Stimulated activated naive CD8-positive, alpha-beta T cell treated with anti-CD3 and anti-CD28 coated beads, Interleukin-15, amount 100 ng/mL, for 72 hours (primary cell): ENCODE measurements around the gene FKBP4.

Experiments
- ATAC-seq: fragments of 150-1000 bp; cut with Tn5 transposase; 2 replicates; pipeline ENCODE4 v1.10.0; 2021; ENCODE audit warnings: mild to moderate bottlenecking, moderate library complexity
- DNase-seq, 2 donors: peaks; one replicate each; pipeline ENCODE4 v3.0.0; 2021 to 2022
- H3K27ac Mint-ChIP-seq, 2 donors: one replicate each; pipeline ENCODE4 v1.8.0; 2022; ENCODE audit warnings: mild to moderate bottlenecking in 2 of 2, mixed read lengths in 2 of 2, moderate library complexity in 2 of 2
- H3K27me3 Mint-ChIP-seq: one replicate; pipeline ENCODE4 v1.8.0; 2022; ENCODE audit warnings: mixed read lengths
- H3K4me1 Mint-ChIP-seq: one replicate; pipeline ENCODE4 v1.8.0; 2022; ENCODE audit warnings: mild to moderate bottlenecking, mixed read lengths
- H3K4me3 Mint-ChIP-seq, 2 donors: one replicate each; pipeline ENCODE4 v1.8.0; 2022; ENCODE audit warnings: mild to moderate bottlenecking in 2 of 2, mixed read lengths in 2 of 2, moderate library complexity in 1 of 2
- H3K9me3 Mint-ChIP-seq, 2 donors: one replicate each; pipeline ENCODE4 v1.8.0; 2022; ENCODE audit warnings: mixed read lengths in 2 of 2

The FKBP4 gene

GRCh38 chr12:2796187-2796666 is 1.5 kb downstream of the FKBP4 start:
- Mint-ChIP-seq H3K27me3 (no peaks in the 10 kb centered on the region), H3K4me3 (peak overlapping the region; percentile 85 to 93), H3K9me3 (no peaks in the 10 kb centered on the region), H3K27ac (peak overlapping the region; percentile 92 to 93), H3K4me1 (peaks cover 45% of the 10 kb centered on the region)
- no peak for DNase-seq
- ATAC-seq = peak; percentile 2

GRCh38 chr12:2797721-2798418 is 3.1 kb downstream of the FKBP4 start:
- Mint-ChIP-seq H3K27ac (no peak overlapping the region), H3K4me3 (peak overlapping the region; percentile 45 to 85), H3K27me3 (no peaks in the 10 kb centered on the region), H3K9me3 (no peaks in the 10 kb centered on the region), H3K4me1 (peaks cover 45% of the 10 kb centered on the region)
- ATAC-seq (no peak), DNase-seq (no peak)

DNA sequence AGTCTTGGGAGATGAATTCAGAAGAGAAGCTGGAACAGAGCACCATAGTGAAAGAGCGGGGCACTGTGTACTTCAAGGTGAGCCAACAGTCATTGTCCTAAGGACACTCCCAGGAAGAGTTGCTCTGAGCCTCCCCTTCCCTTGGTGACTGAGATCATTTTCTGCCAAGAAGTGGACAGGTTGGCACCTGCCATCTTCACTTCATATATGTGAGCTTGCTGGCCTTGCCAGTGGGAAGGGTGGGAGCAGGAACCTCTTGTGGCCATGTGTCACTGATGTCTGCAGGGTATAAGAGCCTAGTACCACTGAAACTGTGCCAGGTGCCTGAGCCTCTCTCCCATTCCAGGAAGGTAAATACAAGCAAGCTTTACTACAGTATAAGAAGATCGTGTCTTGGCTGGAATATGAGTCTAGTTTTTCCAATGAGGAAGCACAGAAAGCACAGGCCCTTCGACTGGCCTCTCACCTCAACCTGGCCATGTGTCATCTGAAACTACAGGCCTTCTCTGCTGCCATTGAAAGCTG is 5.3 kb downstream of the FKBP4 start:
- no peak overlapping the region for H3K4me3 Mint-ChIP-seq

DNA sequence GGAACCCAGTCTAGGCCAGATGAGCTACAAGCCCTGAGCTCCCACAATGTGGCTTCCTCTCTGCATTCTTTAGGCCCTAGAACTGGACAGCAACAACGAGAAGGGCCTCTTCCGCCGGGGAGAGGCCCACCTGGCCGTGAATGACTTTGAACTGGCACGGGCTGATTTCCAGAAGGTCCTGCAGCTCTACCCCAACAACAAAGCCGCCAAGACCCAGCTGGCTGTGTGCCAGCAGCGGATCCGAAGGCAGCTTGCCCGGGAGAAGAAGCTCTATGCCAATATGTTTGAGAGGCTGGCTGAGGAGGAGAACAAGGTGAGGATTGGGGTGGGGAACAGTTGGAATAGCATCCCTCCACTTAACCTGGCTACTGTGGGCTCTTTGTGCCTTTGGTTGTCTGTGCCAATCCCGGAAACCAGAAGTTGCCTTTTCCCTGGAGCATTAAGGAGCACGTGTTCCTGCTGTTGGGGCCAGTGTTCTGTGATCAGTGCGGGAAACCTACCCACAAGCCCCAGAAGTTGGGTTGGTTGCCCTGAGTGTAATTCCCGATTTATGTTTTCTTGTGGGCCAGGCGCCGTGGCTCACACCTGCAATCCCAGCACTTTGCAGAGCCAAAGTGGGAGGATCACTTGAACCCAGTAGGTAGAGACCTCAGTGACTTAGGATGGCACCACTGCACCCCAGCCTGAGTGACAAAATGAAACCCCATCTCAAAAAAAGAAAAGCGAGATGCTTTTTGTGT is 6.4 kb downstream of the FKBP4 start:
- DNase-seq = no peak
- no peaks in the 10 kb centered on the region for H3K27me3 Mint-ChIP-seq
- no peak overlapping the region for H3K4me3 Mint-ChIP-seq
- ATAC-seq = no peak
- H3K9me3 Mint-ChIP-seq = no peaks in the 10 kb centered on the region
- peaks cover 48% of the 10 kb centered on the region for H3K4me1 Mint-ChIP-seq
- H3K27ac Mint-ChIP-seq = peak overlapping the region in 1 of 2 donors; percentile 95

More for the DNA sequence above, 5.3 kb downstream of the FKBP4 start:
- peaks cover 50% of the 10 kb centered on the region for H3K4me1 Mint-ChIP-seq
- no peaks in the 10 kb centered on the region for H3K27me3 Mint-ChIP-seq
- H3K9me3 Mint-ChIP-seq = no peaks in the 10 kb centered on the region
- ATAC-seq = no peak
- H3K27ac Mint-ChIP-seq = peak overlapping the region; percentile 24 to 80
- DNase-seq = no peak

DNA sequence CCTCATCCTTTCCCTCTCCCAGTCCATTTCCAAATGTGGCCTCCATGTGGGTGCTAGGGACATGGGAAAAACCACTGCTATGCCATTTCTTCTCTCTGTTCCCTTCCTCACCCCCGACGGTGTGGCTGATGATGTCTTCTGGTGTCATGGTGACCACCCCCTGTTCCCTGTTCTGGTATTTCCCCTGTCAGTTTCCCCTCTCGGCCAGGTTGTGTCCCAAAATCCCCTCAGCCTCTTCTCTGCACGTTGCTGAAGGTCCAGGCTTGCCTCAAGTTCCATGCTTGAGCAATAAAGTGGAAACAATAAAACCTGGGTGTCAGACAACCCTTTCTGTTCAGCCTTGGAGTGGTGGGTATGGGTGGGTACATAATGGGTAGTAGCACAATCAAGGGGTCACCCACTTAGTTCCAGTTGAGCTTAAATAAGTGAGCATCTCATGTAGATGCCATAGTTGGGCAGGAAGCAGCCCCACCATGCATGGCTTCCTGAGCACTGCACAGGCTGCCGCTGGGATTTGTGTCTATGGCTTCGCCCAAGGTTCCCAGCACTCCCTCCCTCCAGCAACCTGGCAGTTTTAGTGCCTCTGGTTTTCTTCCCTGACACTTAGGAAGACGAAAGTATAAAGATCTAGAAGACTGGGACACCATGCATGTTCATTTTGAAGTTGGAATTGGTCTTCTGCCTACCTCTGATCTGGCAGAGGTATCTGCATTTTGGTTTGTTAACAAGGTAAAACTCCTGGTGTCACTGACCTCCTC is 9.0 kb downstream of the FKBP4 start:
- ATAC-seq (no peak), DNase-seq (no peak)
- no peaks in the 10 kb centered on the region for H3K9me3 Mint-ChIP-seq
- peak overlapping the region in 1 of 2 donors; percentile 65 for H3K27ac Mint-ChIP-seq
- peaks cover 22% of the 10 kb centered on the region for H3K4me1 Mint-ChIP-seq
- no peaks in the 10 kb centered on the region for H3K27me3 Mint-ChIP-seq
- H3K4me3 Mint-ChIP-seq = no peak overlapping the region

DNA sequence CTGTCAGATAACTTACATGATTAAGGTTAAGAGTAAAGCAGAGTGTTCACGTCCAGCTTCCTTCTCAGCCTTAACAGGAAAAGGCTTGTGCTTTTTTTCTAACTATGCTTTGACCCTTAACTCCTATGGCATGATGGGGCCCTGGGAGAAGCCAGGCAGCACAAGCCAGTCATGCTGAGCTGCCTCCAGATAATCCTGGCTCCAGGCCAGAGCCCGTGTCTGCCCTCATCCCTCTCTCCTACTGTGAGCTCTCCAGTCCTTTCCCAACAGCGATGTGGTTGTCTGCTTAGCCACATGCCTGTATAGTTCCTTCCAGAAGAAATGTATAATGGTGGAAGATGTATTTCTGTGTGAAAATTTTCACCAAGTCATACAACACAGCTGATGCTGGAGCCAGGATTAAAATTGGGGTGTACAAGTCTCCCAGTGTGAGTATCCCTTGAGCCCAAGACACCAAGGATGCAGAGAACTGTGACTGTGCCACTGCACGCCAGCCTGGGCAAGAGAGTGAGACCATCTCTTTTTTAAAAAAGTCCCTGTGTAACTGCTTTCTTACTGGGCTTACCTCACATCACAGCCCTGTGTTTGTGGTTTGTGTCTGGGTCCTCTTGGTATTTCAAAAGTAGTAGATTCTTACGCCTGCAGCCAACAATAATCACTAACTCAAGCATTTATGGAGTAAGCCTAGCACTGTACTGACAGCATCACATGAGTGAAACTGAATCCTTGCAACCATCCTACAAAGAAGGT is 9.8 kb downstream of the FKBP4 start:
- Mint-ChIP-seq H3K27me3 (no peaks in the 10 kb centered on the region), H3K4me1 (peaks cover 20% of the 10 kb centered on the region), H3K9me3 (no peaks in the 10 kb centered on the region), H3K27ac (peak overlapping the region in 1 of 2 donors; percentile 38), H3K4me3 (no peak overlapping the region)
- no peak for DNase-seq
- ATAC-seq = no peak

DNA sequence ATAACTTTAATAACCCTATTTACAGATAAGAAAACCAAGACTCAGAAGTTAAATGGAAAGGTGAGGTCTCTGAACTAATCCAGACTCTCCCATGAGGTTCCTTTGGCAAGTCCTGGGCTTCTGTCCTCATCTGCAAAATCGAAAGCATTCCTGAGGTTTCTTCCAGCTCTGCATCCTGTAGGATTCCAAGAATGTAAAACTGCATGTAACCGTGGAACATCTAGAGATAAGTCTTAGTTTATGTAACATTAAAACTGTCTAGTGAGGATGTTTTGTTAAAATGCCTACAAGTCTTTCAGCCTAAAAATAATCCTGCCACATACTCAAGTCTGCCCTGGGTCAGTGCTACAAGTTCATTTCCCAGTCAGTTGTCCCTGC is 10.4 kb downstream of the FKBP4 start:
- Mint-ChIP-seq H3K9me3 (no peaks in the 10 kb centered on the region), H3K4me1 (peaks cover 15% of the 10 kb centered on the region), H3K4me3 (no peak overlapping the region), H3K27ac (no peak overlapping the region), H3K27me3 (no peaks in the 10 kb centered on the region)
- no peak for DNase-seq
- ATAC-seq = no peak

DNA sequence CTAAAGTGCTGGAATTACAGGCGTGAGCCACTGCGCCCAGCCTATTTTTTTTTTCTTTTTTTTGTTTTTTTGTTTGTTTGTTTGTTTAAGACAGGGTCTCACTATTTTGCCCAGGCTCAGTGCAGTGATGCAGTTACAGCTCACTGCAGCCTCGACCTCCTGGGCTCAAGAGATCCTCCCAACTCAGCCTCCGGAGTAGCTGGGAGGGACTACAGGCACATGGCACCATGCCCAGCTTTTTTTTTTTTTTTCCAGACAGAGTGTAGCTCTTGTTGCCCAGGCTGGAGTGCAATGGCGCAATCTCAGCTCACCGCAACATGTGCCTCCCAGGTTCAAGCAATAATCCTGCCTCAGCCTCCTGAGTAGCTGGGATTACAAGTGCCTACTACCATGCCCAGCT is 11.9 kb downstream of the FKBP4 start:
- DNase-seq = no peak
- Mint-ChIP-seq H3K27me3 (no peaks in the 10 kb centered on the region), H3K9me3 (no peaks in the 10 kb centered on the region), H3K4me1 (peaks cover 5% of the 10 kb centered on the region), H3K4me3 (no peak overlapping the region), H3K27ac (no peak overlapping the region)
- ATAC-seq = no peak

GRCh38 chr12:2811801-2812200 is 17.0 kb downstream of the FKBP4 start:
- H3K27me3 Mint-ChIP-seq = no peaks in the 10 kb centered on the region
- H3K9me3 Mint-ChIP-seq = no peaks in the 10 kb centered on the region
- H3K27ac Mint-ChIP-seq = peak overlapping the region in 1 of 2 donors; percentile 25

DNA sequence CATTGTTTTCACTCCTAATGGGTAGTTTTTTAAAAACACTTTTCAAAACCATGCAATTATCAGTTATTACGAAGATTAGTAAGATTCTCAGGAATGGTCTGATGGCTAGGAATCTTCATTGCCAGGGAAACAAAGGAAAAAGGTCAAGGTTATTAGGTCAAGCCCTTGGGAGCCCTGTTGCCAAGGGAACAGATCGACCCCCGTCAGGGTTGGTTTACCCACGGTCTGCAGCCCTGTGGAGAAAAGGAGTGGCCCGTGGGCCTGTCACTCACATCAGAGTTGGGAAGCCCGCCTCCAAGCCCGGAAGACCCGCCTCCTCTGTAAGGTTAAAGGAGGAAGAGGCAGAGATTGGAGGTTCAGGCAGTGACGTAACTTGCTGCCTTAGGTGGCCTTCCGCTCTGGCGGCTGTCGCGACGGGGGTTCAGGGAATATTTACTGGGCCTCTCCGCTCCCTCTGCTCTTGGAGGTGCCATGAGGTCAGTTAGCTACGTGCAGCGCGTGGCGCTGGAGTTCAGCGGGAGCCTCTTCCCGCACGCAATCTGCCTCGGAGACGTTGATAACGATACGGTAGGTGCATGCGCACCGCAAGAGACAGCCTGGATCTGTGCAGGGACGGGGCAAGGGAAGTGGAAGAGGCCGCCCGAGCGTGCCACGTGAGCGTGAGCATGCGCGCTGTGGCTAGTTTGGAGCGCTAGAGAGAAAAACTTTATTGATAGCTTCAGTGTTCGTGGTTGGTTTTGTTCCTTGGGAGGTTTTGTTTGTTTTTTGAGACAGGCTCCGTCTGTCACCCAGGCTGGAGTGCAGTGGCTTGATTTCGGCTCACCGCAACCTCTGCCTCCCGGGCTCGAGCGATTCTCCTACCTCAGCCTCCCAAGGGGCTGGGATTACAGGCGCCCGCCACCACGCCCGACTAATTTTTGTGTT is 17.8 kb downstream of the FKBP4 start, which contains the start of gene ITFG2:
ITFG2 (plus strand) TSS at position 379 of the 924 bp plus-strand sequence; CDS start at position 472, 93 bp downstream.
- peaks cover 23% of the 10 kb centered on the region for H3K4me1 Mint-ChIP-seq
- H3K27ac Mint-ChIP-seq = peak within 1 kb of the TSS; percentile 99 to 100
- no peaks in the 10 kb centered on the region for H3K27me3 Mint-ChIP-seq
- peak within 1 kb of the TSS; percentile 99 to 100 for H3K4me3 Mint-ChIP-seq
- peak; percentile 92 to 97 for DNase-seq
- ATAC-seq = peak; percentile 96
- no peaks in the 10 kb centered on the region for H3K9me3 Mint-ChIP-seq

More at GRCh38 chr12:2811801-2812200, 17.0 kb downstream of the FKBP4 start:
- H3K4me1 Mint-ChIP-seq = peaks cover 23% of the 10 kb centered on the region
- peak overlapping the region; percentile 99 to 100 for H3K4me3 Mint-ChIP-seq
- DNase-seq (no peak), ATAC-seq (no peak)

GRCh38 chr12:2813214-2814185 is 18.7 kb downstream of the FKBP4 start:
- Mint-ChIP-seq H3K4me1 (peaks cover 23% of the 10 kb centered on the region), H3K27me3 (no peaks in the 10 kb centered on the region), H3K9me3 (no peaks in the 10 kb centered on the region), H3K4me3 (peak overlapping the region; percentile 99 to 100), H3K27ac (peak overlapping the region; percentile 99 to 100)
- DNase-seq = peak; percentile 40 to 58
- ATAC-seq = peak; percentile 48

GRCh38 chr12:2819810-2820209 is 25.0 kb downstream of the FKBP4 start:
- peak overlapping the region; percentile 24 to 44 for H3K27ac Mint-ChIP-seq
- no peak overlapping the region for H3K4me3 Mint-ChIP-seq
- ATAC-seq = no peak
- H3K4me1 Mint-ChIP-seq = peaks cover 10% of the 10 kb centered on the region
- no peaks in the 10 kb centered on the region for H3K9me3 Mint-ChIP-seq
- no peak for DNase-seq
- H3K27me3 Mint-ChIP-seq = no peaks in the 10 kb centered on the region

- no peak for DNase-seq
- no peak overlapping the region for H3K27ac Mint-ChIP-seq
Observed at GRCh38 chr12:2820432-2820831, 25.7 kb downstream of the FKBP4 start.

More at GRCh38 chr12:2820432-2820831, 25.7 kb downstream of the FKBP4 start:
- ATAC-seq = no peak
- Mint-ChIP-seq H3K9me3 (no peaks in the 10 kb centered on the region), H3K4me1 (peaks cover 4% of the 10 kb centered on the region), H3K4me3 (no peak overlapping the region), H3K27me3 (no peaks in the 10 kb centered on the region)
